SKM-1 treated with dmso at 0.1 percent for 144 hours (cell line): ENCODE results near the gene P2RY6.
A peak's percentile ranks its signal among the peaks of the same experiment; 100 is the strongest.

Experiments used
- DNase-seq: peaks from one replicate; lab custom pipeline; 2025; ENCODE audit not compliant: unreplicated experiment; lab: John Stamatoyannopoulos, UW

Gene P2RY6

DNA sequence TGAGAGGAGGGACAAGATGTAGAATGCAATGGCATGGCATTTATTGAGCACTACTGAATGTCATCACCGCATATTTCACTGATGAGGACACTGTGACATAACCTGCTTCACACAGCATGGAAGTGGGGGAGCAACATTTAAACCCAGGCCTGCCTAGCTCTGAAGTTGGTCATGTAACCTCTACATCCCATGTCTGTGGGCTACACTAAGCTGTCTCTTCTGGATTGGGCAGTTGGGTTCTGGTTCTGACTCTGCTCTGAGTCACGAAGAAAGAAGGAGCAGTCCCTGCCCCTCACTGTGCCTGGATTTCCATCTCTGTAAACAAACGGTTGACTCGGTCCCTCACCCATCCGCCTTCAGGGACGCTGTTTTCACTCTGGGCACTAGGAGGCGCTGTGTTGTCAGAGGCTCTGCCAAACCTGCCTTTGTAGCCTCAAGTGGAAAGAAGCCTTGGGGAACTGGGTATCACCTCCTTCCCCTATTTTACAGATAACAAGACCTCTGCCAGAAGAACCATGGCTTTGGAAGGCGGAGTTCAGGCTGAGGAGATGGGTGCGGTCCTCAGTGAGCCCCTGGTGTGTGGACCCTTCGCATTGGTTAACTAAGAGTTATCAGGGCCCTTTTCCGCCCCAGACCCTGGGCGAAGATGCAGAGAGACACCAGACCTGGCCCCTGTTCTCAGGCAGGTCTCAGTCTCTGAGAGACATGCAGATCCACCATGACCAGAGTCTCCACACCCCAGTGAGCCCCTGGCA lies 23.3 kb downstream of the P2RY6 start:
- DNase-seq: peak; percentile 60

DNA sequence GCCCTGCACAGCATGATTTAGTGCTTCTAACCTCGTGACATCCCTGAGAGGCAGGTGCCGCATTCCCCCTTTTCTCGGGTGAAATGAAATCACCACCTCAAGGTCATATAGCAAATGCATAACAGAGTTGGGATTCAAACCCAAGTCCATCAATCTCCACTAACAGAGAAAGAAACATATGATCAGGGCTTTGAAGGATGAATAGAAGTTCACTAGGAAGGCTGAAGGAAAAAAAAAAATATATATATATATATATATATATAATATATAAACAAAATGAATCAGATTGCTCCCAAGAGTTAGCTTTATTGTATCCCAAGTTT lies 23.8 kb downstream of the P2RY6 start:
- no peak for DNase-seq

DNA sequence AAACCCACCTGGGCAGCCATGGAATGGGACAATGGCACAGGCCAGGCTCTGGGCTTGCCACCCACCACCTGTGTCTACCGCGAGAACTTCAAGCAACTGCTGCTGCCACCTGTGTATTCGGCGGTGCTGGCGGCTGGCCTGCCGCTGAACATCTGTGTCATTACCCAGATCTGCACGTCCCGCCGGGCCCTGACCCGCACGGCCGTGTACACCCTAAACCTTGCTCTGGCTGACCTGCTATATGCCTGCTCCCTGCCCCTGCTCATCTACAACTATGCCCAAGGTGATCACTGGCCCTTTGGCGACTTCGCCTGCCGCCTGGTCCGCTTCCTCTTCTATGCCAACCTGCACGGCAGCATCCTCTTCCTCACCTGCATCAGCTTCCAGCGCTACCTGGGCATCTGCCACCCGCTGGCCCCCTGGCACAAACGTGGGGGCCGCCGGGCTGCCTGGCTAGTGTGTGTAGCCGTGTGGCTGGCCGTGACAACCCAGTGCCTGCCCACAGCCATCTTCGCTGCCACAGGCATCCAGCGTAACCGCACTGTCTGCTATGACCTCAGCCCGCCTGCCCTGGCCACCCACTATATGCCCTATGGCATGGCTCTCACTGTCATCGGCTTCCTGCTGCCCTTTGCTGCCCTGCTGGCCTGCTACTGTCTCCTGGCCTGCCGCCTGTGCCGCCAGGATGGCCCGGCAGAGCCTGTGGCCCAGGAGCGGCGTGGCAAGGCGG lies 24.5 kb downstream of the P2RY6 start:
- DNase-seq: no peak

DNA sequence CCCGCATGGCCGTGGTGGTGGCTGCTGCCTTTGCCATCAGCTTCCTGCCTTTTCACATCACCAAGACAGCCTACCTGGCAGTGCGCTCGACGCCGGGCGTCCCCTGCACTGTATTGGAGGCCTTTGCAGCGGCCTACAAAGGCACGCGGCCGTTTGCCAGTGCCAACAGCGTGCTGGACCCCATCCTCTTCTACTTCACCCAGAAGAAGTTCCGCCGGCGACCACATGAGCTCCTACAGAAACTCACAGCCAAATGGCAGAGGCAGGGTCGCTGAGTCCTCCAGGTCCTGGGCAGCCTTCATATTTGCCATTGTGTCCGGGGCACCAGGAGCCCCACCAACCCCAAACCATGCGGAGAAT lies 25.1 kb downstream of the P2RY6 start:
- no peak for DNase-seq

DNA sequence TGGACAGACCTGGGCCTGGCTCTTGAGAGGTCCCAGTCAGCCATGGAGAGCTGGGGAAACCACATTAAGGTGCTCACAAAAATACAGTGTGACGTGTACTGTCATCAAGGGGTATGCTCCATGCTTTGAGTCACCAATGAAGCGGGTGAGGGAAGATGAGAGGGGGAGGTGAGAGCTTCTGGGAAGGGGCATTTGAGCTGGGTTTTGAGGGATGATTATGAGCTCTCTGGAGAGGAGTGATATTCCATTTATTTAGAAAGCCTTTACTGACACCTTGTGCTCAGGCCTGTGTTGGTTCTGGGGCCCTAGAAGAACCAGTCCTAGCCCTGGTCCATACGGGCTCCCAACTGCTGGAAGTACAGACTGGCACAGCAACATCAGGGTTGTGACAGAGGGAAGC lies 25.6 kb downstream of the P2RY6 start:
- no peak for DNase-seq

DNA sequence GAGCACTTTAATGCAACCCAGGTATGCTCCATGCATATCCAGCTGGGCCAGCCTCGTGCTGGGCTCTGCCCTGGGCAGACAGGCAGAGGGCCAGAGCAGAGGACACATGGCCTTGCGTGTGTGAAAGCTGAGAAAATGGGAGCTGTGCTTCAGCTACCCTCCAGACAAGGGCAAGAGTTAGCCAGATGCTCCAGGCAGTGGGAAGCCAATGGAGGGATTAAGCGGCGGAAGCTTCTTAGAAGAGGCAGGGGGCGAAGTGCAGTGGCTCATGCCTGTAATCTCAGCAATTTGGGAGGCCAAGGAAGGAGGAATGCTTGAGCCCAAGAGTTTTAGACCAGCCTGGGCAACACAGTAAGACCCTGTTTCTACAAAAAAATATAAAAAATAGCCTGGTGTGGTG lies 26.1 kb downstream of the P2RY6 start:
- DNase-seq: no peak

DNA sequence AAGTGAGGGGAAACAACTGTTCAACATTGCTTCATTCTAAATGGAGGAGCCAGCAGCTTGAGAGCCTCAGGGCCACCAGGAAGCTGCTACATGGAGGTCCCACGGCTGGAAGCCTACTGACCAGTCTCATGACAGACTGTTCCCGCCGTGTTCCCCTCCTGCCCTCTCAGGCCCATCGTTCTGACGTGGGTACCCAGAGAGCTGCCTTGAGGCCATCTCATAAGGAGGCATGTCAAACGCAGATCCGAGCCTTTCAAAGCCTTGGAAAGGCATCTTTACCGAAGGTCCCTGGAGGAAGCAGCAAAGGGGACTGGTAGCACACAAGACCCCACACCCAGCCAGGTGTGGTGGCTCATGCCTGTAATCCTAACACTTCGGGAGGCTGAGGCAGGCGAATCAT lies 27.6 kb downstream of the P2RY6 start:
- no peak for DNase-seq

- DNase-seq: peak; percentile 40
Measured at GRCh38 chr11:73306069-73306841, 34.1 kb downstream of the P2RY6 start.

DNA sequence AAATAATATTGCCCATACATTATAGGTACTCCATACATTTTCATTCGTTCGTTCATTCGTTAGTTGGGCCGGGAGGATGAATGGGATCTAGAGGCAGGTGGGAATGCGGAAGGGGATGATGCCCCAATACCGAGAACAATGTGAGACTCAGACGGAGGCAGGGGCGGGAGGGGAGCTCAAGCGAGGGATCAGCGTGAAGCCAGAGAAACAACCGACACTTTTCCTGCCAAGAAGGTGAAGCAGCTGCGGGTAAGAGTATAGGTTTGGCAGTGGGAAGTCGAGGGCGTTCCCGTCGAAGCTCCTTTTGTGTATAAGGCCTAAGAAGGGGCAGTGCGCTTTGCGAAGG lies 34.8 kb downstream of the P2RY6 start:
- no peak for DNase-seq

DNA sequence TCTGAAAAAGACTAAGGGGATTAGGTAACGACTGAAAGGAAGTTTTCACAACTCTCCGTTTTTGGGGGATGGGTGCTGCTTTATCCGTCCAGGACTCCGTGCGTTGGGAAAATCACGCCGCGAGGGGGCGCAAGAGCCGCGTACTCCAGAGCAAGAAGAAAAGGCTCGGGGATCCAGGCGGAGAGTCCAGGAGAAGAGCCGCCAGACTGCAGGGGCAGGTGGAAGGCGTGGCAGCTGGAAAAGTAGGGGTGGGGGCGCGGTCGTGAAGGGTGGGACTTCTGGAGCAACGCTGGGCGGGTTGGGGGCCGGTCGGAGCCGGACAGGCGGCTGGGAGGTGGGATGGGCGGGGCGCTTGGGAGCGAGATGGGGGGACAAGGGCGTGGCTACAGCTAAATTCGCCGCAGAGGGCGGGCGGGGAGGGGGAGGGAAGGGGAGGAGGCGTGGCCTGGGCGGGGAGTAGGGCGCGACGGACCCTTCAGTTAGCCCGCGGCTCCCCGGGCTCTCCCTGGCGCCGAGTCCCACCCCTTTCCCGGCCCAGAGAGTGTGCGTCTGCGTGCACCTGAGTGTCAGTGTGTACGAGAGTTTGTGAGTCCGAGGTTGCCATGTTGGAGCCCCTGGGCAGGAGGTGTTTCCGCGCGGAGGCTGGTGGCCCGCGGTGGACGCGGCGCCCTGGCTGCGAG lies 35.3 kb downstream of the P2RY6 start:
- peak; percentile 98 for DNase-seq

DNA sequence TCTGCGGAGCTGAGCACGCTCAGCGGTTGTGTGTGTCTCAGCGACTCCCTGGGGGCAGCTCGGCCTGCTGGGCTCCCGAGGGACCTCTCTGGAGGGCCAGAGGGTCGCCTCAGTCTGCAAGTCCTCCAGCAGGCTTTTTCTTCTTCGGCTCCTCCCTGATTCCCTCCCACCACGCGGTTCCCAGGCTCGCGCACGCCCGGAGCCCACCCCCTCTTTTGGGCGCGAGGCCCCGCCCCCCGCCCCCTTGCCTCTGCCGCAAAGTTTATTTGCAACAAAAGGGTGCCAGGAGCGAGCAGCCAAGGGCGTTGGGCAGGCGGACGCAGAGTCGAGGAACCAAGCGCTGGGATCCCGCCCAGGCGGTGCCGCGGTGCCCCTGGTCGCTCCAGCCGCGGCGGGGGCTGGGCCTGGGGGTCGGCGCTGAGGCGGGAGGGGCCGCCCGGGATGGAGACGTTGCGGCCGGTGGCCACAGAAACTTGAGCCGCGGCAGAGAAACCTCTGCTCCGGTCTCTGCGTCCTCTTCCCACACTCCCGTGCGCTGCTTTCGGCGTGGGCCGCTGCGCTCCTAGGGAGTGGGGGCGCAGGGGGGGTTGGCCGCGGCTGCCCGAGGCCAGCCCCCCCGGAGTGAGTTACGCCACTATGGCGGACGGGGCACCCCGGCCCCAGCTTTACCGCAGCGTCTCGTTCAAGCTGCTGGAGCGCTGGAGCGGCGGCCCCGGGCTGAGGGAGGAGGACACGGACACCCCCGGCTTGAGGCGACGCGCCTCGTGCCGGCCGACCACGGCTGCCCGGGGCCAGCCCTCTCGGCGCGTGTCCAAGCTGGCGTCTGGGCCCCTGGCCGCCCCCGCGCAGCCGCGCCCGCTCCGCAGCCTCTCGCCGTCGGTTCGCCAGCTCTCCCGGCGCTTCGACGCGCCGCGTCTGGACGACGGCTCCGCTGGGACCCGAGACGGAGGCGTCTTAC lies 36.1 kb downstream of the P2RY6 start, which contains the start of gene ARHGEF17:
Gene ARHGEF17, plus strand, starts transcription at position 274 of the 958 bp plus-strand sequence. Its CDS starts 363 bp downstream, at position 637.
- DNase-seq: peak; percentile 56

DNA sequence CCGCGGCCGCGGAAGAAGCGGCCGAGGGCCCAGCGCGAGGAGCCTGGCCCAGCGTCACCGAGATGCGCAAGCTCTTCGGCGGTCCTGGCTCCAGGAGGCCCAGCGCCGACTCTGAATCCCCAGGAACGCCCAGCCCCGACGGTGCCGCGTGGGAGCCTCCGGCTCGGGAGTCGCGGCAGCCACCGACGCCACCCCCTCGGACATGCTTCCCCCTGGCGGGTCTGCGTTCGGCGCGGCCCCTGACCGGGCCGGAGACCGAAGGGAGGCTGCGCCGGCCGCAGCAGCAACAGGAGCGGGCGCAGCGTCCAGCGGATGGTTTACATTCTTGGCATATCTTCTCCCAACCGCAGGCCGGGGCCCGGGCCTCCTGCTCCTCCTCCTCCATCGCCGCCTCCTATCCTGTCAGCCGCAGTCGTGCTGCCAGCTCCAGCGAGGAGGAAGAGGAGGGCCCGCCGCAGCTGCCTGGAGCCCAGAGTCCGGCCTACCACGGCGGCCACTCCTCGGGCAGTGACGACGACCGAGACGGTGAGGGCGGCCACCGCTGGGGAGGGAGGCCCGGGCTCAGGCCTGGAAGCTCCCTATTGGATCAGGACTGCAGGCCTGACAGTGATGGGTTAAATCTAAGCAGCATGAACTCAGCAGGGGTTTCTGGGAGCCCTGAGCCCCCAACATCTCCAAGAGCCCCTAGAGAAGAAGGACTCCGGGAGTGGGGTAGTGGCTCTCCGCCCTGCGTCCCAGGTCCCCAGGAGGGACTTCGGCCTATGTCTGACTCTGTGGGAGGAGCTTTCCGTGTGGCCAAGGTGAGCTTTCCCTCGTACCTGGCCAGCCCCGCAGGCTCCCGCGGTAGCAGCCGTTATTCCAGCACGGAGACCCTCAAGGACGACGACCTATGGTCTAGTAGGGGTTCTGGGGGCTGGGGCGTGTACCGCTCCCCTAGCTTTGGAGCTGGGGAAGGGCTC lies 37.1 kb downstream of the P2RY6 start:
- no peak for DNase-seq

GRCh38 chr11:73310076-73310475 lies 37.9 kb downstream of the P2RY6 start:
- no peak for DNase-seq

GRCh38 chr11:73310661-73311393 lies 38.7 kb downstream of the P2RY6 start:
- DNase-seq: no peak

- DNase-seq: no peak
Measured at GRCh38 chr11:73311394-73311869, 39.3 kb downstream of the P2RY6 start.

DNA sequence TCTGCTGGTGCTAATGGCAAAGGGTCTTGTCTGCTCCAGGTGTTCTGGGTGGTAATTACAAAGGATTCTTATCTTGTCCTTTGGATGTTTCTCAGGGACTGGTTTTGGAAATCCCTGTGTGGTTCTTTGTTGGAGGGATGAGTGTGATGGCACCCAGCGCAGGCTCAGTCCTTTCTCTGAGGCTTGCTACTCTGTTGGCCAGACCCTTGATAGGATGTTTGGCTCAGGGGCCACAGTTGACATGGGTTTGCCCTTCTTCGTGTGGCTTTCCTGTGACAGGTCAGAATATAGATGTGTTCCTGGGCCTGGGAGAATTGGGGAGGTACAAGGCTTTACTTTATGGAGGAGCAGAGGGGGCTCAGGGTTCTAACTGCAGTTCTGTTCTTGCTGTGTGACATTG lies 39.9 kb downstream of the P2RY6 start:
- no peak for DNase-seq

GRCh38 chr11:73312851-73313327 lies 40.8 kb downstream of the P2RY6 start:
- DNase-seq: no peak

- peak; percentile 20 for DNase-seq
Measured at GRCh38 chr11:73313652-73314051, 41.5 kb downstream of the P2RY6 start.
